Uterus (tissue), 4 donors: ENCODE data around the gene KPNA1. TPM values are rescaled to one million over a fixed set of nuclear protein-coding genes. Genes with fewer than 3 reads are reported as not detected.

ENCODE experiments used
- DNase-seq, 2 donors: peaks; one replicate each; pipeline ENCODE4 v3.0.0-alpha.2; 2019 to 2020
- H3K27ac ChIP-seq, 2 donors: fragments of 200-600 bp; sonication (generic); 1 replicate in 1 of 2; 2 replicates in 1 of 2; pipeline ENCODE4 v1.5.1; 2016 to 2018
- H3K27me3 ChIP-seq, 2 donors: fragments of 200-600 bp; sonication (generic); one replicate each; pipeline ENCODE4 v1.5.1; 2018 to 2019; ENCODE audit warnings: control low read depth in 1 of 2
- H3K36me3 ChIP-seq, 2 donors: fragments of 200-600 bp; sonication (generic); one replicate each; pipeline ENCODE4 v1.5.1; 2019; ENCODE audit warnings: control low read depth in 1 of 2
- H3K4me1 ChIP-seq, 2 donors: fragments of 200-600 bp; sonication (generic); one replicate each; pipeline ENCODE4 v1.5.1; 2018 to 2019; ENCODE audit warnings: control low read depth in 1 of 2
- H3K4me3 ChIP-seq, 2 donors: fragments of 200-600 bp; sonication (generic); 1 replicate in 1 of 2; 2 replicates in 1 of 2; pipeline ENCODE4 v1.5.1; 2018 to 2019; ENCODE audit warnings: mild to moderate bottlenecking in 1 of 2
- H3K9me3 ChIP-seq, 2 donors: fragments of 200-600 bp; sonication (generic); one replicate each; pipeline ENCODE4 v1.5.1; 2019; ENCODE audit warnings: control low read depth in 1 of 2
- CTCF ChIP-seq, 4 experiments: fragments of 200-600 bp in 2 of 4; fragments of 450-650 bp in 2 of 4; sonication (generic) in 2 of 4; IDR thresholded peaks; one replicate each; pipeline ENCODE4 v1.5.1; 2016 to 2019; ENCODE audit warnings: antibody characterized with exemption in 4 of 4, mild to moderate bottlenecking in 2 of 4, moderate library complexity in 1 of 4
- POLR2A ChIP-seq, 2 donors: fragments of 450-650 bp; IDR thresholded peaks; one replicate each; pipeline ENCODE4 v1.6.1; 2016; ENCODE audit warnings: antibody characterized with exemption in 2 of 2, mild to moderate bottlenecking in 1 of 2, moderate library complexity in 1 of 2
- intact Hi-C: fragments of 100-400 bp; cut with DNase I; formaldehyde crosslinking; loops from one replicate; pipeline ENCODE4 v1.15.1; 2023; ENCODE audit warnings: low total_unique reads
- total RNA-seq, 4 donors: library from RNA; depleted of rRNA in 3 of 4; stranded (reverse); fragments of >200 nt in 3 of 4; gene quantifications; one replicate each; pipeline versions ENCODE4 v1.1.0 to v1.2.4, GENCODE V29; 2014 to 2023
- donor health status: DM: yes; HTN: yes; CAD: no.

The KPNA1 gene
- total RNA-seq, 4 donors from 2014 or later: 37.4 to 88.3 (median 46.4) TPM

GRCh38 chr3:122468896-122469533 is 45.7 kb downstream of the KPNA1 start:
- Histone ChIP-seq H3K9me3 (no peaks in the 10 kb centered on the region), H3K27ac (no peak overlapping the region), H3K4me3 (no peak overlapping the region), H3K36me3 (no peaks in the 10 kb centered on the region), H3K27me3 (no peaks in the 10 kb centered on the region), H3K4me1 (no peaks in the 10 kb centered on the region)
- intact Hi-C loops: no loop called here
- no peak for TF ChIP-seq CTCF (IDR thresholded peaks at IDR 0.05)
- TF ChIP-seq POLR2A (IDR thresholded peaks at IDR 0.05): no peak
- DNase-seq: no peak

- Histone ChIP-seq H3K4me3 (no peak overlapping the region), H3K27ac (no peak overlapping the region), H3K4me1 (no peaks in the 10 kb centered on the region), H3K9me3 (no peaks in the 10 kb centered on the region), H3K27me3 (no peaks in the 10 kb centered on the region), H3K36me3 (no peaks in the 10 kb centered on the region)
- DNase-seq: no peak
- TF ChIP-seq POLR2A (IDR thresholded peaks at IDR 0.05): no peak
- TF ChIP-seq CTCF (IDR thresholded peaks at IDR 0.05): no peak
- intact Hi-C loops: no loop called here
Measured at GRCh38 chr3:122466701-122467240, 48.0 kb downstream of the KPNA1 start.

DNA sequence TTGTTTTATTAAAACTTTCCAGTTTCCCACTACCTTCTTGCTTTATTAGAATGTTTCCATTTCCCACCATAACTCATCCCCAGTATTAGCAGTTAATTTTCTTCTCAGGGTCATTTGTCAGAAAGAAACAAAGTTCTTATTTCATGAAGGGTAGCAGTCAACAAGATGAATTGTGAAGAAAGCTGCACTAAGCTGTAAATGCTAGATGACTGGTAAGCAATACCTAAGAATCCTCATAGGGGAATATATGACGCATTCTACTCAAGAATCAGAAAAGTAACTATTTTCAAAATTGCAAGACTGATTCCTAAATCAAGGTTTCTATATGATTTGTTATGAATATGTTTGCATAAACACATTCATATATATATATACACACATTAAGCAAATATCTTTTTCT is 50.1 kb downstream of the KPNA1 start:
- no peak overlapping the region for H3K27ac ChIP-seq
- H3K9me3 ChIP-seq: no peaks in the 10 kb centered on the region
- no peak for DNase-seq
- H3K4me1 ChIP-seq: no peaks in the 10 kb centered on the region
- TF ChIP-seq CTCF (IDR thresholded peaks at IDR 0.05): no peak
- no peak for TF ChIP-seq POLR2A (IDR thresholded peaks at IDR 0.05)
- intact Hi-C loops: no loop called here
- H3K4me3 ChIP-seq: no peak overlapping the region
- no peaks in the 10 kb centered on the region for H3K27me3 ChIP-seq
- no peaks in the 10 kb centered on the region for H3K36me3 ChIP-seq

DNA sequence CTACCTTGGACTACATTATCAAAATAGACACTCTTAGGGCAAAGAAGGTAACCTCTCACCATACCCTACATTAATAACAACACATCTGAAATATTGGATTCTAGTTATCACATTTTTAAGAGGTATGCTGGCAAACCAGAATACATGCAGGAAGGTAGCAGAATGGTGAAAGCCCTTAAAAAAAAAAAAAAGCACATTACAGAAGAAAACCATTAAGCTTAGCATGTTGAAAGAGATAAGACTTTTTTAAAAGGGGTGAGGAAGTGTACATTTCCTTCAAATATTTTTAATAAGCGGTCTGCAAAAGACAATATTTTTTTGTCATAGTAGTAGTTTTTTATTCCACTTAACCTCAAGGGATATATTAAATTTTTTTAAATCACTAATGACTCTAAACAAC is 52.3 kb downstream of the KPNA1 start:
- no peaks in the 10 kb centered on the region for H3K36me3 ChIP-seq
- intact Hi-C loops: no loop called here
- TF ChIP-seq POLR2A (IDR thresholded peaks at IDR 0.05) (no peak), CTCF (IDR thresholded peaks at IDR 0.05) (no peak)

DNA sequence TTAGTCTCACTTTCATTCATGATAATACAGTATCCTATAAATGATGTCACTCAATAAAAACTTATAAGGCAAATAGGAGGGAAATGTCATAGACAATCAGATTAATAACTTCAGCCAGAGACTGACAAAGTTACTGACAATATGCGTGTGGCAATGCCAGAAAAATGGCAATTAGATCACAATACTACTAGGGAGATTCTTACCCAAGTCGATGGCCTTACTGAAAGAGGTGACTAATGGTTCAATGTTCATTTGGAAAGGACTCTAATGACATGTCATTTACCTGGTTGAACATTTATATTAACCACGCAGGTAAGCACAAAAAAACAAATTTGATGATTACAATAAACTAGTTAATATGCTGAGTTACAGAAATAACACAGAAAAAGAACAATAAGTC is 52.9 kb downstream of the KPNA1 start:
- TF ChIP-seq POLR2A (IDR thresholded peaks at IDR 0.05) (no peak), CTCF (IDR thresholded peaks at IDR 0.05) (no peak)
- H3K36me3 ChIP-seq: no peaks in the 10 kb centered on the region
- DNase-seq: no peak
- no peak overlapping the region for H3K27ac ChIP-seq
- H3K9me3 ChIP-seq: no peaks in the 10 kb centered on the region
- no peak overlapping the region for H3K4me3 ChIP-seq
- no peaks in the 10 kb centered on the region for H3K27me3 ChIP-seq
- intact Hi-C loops: no loop called here
- H3K4me1 ChIP-seq: no peaks in the 10 kb centered on the region

More for the DNA sequence above, 52.3 kb downstream of the KPNA1 start:
- no peaks in the 10 kb centered on the region for H3K9me3 ChIP-seq
- H3K4me3 ChIP-seq: no peak overlapping the region
- DNase-seq: no peak
- no peak overlapping the region for H3K27ac ChIP-seq
- H3K27me3 ChIP-seq: no peaks in the 10 kb centered on the region
- no peaks in the 10 kb centered on the region for H3K4me1 ChIP-seq
